ENCODE measurements around the gene CDC42EP5.
A peak's percentile ranks its signal among the peaks of the same experiment; 100 is the strongest.

Gene CDC42EP5

DNA sequence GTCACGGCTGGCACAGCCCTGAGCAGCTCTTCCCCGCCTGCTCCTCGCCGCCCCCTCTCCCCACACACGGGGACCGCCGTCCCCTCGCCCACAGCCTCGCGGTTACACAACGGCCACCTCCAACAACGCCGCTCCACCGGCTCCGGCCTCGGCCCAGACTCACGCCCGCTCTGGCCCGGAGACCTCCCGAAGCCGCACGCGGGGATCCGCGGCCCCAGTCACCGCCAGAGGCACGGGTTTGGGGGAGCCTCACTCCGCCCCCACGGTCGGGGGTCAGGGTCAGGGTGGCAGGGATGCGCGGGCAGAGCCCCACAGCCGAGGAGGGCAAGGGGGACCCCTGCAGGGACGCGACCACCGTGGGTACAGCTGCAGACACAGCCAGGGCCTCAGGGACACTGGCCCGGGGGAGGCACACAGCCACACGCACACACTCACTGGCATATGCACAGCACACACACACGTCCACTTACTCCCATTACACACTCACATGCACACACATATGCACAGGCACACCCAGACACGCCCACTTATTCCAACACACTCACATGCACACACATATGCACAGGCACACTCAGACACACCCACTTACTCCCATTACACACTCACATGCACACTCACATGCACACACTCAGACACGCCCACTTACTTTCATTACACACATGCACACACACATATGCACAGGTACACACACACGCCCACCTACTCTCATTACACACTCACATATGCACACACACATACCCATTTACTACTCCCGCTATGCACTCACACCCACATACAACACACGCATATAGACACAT is 56.2 kb downstream of the CDC42EP5 start:
- TF ChIP-seq TAF1 (IDR thresholded peaks at IDR 0.05; ENCODE audit: low read depth, low read length) (no peak), SPI1 (IDR thresholded peaks at IDR 0.05; ENCODE audit: low read depth, low read length) (no peak), PAX5 (IDR thresholded peaks at IDR 0.05; ENCODE audit: insufficient read depth, low read length, severe bottlenecking) (no peak), POU2F2 (IDR thresholded peaks at IDR 0.05; ENCODE audit: low read depth, low read length) (no peak), POLR2A (IDR thresholded peaks at IDR 0.05; ENCODE audit: low read depth, low read length) (no peak), POLR2AphosphoS5 (IDR thresholded peaks at IDR 0.05; ENCODE audit: low read depth, low read length) (no peak)
- FAIRE-seq (no peak), DNase-seq (ENCODE audit: insufficient read length, low spot score) (no peak)

DNA sequence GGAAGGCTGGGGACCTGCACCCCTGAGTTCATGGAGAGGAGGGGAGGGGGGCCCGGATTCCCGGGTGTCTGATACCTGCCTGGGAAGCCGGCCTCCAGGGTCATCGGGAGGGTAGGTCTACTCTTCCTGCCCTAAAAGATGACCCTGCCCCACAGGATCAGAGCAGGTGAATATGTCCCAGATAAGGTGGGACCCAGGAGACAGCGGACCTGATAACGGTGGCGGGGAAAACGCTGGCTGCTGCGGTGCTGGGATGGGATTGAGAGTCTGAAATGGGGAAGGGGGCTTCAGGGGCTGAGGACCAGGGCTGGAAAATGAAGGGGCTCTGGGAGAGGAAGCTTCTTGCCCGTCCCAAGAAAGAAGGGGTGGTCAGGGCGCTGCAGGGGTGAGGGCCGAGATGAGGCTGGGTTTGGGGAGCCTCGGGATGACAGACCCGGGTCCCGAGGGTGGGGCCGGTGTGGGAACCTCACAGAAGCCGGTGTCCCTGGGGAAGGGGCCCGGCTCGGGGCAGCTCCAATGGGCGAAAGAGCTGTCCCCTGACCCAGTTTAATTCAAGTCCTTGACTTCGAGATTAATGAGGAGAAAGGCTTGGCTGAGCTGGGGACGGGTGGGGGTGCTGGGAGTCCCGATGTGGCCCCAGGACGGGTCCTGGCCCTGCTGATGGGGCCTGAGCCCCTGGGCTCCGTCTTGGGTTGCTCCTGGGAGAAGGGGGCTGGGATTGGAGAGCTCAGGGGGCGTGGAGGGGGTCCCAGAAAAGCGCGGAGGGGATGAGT is 57.0 kb downstream of the CDC42EP5 start:
- DNase-seq (ENCODE audit: insufficient read length, low spot score) (no peak), FAIRE-seq (no peak)
- no peak for TF ChIP-seq SPI1 (IDR thresholded peaks at IDR 0.05; ENCODE audit: low read depth, low read length)
- no peak for TF ChIP-seq PAX5 (IDR thresholded peaks at IDR 0.05; ENCODE audit: insufficient read depth, low read length, severe bottlenecking)
- no peak for TF ChIP-seq POLR2AphosphoS5 (IDR thresholded peaks at IDR 0.05; ENCODE audit: low read depth, low read length)
- no peak for TF ChIP-seq TAF1 (IDR thresholded peaks at IDR 0.05; ENCODE audit: low read depth, low read length)
- no peak for TF ChIP-seq POU2F2 (IDR thresholded peaks at IDR 0.05; ENCODE audit: low read depth, low read length)
- no peak for TF ChIP-seq POLR2A (IDR thresholded peaks at IDR 0.05; ENCODE audit: low read depth, low read length)

DNA sequence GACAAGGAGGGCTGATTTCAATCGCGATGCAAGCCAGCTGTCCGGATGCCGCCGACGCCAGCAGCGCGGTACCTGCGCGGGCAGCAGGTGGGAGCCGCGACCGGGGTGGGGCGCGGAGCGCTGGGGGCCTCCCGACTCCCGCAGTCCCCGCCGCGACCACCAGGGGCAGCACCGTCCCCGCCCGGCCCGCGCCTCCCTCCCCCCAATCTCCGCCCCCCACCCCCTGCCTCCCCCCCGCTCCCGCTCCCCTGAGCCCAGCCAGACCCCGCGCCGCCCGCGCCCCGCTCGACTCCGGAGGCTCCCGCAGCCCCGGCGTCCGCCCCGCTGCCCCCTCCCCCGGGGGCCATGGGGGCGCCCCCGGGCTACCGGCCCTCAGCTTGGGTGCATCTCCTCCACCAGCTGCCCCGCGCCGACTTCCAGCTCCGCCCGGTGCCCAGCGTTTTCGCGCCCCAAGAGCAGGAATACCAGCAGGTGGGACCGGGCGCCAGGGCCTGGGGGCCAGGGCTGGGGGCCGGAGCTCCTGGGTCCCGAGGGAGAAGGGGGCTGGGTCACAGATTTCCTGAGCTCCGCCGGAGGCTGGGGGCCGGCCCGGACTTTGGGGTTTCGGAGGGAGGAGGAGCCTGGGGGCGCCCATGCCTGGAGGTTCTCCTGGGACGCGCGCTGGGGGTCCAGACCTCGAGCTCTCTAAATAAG is 57.7 kb downstream of the CDC42EP5 start, which contains the start of gene TTYH1:
TTYH1 (plus strand) TSS at position 257 of the 693 bp plus-strand sequence; CDS start at position 346, 89 bp downstream.
- DNase-seq (ENCODE audit: insufficient read length, low spot score) (peak; percentile 75), FAIRE-seq (no peak)
- TF ChIP-seq POU2F2 (IDR thresholded peaks at IDR 0.05; ENCODE audit: low read depth, low read length) (no peak), TAF1 (IDR thresholded peaks at IDR 0.05; ENCODE audit: low read depth, low read length) (no peak), SPI1 (IDR thresholded peaks at IDR 0.05; ENCODE audit: low read depth, low read length) (no peak), POLR2AphosphoS5 (IDR thresholded peaks at IDR 0.05; ENCODE audit: low read depth, low read length) (no peak), PAX5 (IDR thresholded peaks at IDR 0.05; ENCODE audit: insufficient read depth, low read length, severe bottlenecking) (no peak), POLR2A (IDR thresholded peaks at IDR 0.05; ENCODE audit: low read depth, low read length) (no peak)

All from GM12891 (cell line).